Stimulated activated naive CD8-positive, alpha-beta T cell treated with anti-CD3 and anti-CD28 coated beads, Interleukin-15, Interleukin-2, amounts not matched to agents 100 U/mL and 50 U/mL, for 24 hours (primary cell): Measurements from ENCODE around the gene C1orf74.

Experiments used
- ATAC-seq: fragments of 150-1000 bp; cut with Tn5 transposase; one replicate; pipeline ENCODE4 v1.10.0; 2021
- DNase-seq: peaks from one replicate; pipeline ENCODE4 v3.0.0; 2021

C1orf74 gene

DNA sequence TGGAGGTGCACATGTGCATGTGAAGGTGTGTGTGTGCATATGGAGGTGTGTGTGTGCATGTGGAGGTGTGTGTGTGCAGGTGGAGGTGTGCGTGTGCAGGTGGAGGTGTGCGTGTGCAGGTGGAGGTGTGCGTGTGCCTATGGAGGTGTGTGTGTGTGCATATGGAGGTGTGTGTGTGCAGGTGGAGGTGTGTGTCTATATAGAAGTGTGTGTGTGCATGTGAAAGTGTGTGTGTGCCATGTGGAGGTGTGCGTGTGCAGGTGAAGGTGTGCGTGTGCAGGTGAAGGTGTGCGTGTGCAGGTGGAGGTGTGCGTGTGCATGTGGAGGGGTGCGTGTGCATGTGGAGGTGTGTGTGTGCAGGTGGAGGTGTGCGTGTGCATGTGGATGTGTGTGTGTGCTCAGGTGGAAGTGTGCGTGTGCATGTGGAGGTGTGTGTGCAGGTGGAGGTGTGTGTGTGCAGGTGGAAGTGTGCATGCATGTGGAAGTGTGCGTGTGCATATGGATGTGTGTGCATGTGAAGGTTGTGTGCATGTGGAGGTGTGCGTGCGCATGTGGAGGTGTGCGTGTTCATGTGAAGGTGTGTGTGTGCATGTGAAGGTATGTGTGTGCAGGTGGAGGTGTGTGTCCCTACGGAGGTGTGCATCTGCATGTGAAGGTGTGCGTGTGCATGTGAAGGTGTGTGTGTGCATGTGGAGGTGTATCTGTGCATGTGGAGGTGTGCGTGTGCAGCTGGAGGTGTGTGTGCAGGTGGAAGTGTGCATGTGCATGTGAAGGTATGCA lies 13.5 kb downstream of the C1orf74 start:
- DNase-seq = no peak
- no peak for ATAC-seq

DNA sequence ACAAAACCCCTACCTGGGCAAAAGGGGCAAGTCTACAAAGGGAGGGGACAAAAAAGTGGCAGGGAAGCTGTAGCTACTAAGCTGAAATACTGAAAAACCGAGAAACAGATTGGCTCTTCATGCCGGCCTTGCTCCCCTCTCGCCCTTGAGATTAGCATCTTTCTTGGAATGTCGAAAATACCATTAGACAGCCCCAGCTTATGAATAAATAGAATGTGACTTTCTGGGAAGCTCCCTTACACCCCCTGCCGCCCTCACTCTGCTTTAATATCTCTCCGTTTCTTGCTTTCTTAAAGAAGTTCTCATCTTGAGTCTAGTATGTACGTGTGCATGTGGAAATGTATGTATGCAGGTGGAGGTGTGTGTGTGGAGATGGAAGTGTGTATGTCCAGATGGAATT lies 14.4 kb downstream of the C1orf74 start:
- DNase-seq (no peak), ATAC-seq (no peak)

DNA sequence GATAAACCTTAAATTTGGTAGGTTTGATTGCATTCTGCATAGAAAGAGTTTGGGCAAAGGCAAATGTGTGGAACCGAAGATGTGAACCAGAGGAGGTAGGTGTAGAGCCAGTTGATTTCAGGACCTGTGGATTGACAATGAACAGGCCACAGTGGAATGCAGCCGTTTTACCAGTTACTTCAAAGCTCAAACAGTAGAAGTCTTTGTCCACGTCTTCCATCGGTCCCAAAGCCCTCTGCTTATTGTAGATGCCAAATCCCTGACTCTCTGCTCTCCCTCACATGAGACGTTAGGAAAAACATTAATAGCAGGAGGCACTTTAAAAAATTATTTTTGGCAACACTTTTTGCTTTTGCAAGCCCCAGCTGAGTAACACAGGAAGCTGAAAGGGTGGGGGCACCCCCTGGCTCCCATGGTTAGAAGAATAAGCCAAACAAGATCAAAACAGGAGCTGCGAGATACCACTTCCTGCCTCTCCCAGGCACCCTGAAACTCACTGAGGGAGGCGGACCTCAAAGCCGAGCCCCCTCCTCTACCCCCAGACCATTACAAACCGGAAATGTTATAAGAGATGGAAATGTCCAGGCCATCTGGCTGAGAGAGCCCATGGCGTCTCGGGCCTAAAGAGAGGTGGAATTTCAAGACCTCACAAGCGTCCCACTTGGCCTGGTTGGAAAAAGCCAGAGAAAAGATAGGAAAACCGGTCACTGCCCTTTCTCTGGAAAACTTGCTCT lies 15.0 kb downstream of the C1orf74 start:
- ATAC-seq (peak; percentile 75), DNase-seq (peak; percentile 77)

DNA sequence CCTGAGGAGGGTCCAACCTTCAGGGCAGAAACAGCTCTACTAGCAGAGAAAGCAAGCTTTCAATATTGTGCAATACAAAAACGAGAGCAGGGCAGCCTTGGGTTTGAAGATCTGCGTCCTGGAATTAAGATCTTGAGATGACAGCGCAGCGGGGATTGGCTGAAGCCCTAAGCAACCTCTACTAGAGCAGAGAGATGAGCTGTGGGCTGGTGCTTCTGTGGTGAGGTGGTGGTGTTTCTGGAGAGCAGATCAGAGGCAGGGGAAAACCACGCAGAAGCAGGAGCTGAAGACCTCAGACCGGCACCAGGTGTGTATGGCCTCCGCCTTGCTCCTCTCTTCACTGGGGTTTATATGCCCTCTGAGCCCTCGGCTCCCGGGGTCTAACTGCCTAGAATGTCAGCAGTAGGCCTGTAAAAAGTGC lies 16.0 kb downstream of the C1orf74 start:
- peak; percentile 81 for DNase-seq
- ATAC-seq = peak; percentile 85

DNA sequence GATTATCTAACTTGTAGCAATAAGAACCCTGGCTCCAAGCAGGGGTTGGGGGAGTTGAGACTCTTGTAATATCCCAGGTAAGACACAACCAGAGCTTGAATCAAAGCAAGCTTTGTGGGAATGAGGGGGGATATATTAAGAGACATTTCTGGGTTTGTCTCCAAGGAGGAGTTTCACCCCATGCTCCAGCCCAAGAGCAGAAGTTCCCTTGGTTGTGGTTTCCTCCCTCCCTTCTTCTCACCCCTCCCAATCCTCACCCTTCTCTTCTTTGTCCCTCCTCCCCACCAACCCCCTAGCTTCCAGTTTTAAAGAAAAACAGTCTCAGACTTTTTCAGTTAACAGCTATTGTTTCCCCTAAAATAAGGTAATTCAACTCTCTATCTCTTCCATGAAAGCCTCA lies 16.7 kb downstream of the C1orf74 start:
- no peak for DNase-seq
- ATAC-seq = no peak

DNA sequence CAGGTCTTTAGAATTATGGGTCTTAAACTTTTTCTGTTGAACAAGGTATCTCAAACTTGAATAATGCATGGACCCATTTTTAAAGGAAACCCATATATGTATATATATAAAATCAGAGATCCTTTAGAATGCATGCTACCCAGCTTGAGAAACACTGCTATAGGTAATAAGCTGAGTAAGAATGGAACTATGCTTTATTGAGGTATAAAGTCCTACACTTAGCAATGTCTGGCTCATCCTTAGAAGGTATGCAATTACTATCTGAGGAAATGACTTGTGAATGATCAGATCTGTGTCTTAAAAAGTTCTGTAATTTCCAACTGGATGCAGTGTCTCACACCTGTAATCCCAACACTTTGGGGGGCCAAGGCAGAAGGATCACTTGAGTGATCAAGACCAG lies 17.3 kb downstream of the C1orf74 start:
- ATAC-seq (no peak), DNase-seq (no peak)

DNA sequence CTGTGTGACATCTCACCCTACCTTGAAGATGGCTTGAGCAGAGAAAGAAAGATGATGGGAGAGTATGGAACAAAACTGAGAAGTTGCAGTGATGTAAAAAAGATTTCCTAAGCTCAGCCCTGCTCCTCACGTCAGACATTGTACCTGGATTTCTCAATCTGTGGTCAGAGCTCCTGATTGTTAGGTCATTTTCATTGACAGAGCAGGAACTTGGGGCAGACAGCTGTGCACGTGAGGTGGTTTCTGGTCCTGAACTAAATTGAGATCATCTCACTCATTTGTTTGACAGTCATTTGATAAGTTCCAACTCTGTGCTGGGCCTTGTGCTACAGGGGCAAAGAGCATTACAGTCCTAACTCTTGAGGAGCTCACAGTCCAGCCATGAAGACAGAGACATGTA lies 18.3 kb downstream of the C1orf74 start:
- DNase-seq (no peak), ATAC-seq (no peak)

DNA sequence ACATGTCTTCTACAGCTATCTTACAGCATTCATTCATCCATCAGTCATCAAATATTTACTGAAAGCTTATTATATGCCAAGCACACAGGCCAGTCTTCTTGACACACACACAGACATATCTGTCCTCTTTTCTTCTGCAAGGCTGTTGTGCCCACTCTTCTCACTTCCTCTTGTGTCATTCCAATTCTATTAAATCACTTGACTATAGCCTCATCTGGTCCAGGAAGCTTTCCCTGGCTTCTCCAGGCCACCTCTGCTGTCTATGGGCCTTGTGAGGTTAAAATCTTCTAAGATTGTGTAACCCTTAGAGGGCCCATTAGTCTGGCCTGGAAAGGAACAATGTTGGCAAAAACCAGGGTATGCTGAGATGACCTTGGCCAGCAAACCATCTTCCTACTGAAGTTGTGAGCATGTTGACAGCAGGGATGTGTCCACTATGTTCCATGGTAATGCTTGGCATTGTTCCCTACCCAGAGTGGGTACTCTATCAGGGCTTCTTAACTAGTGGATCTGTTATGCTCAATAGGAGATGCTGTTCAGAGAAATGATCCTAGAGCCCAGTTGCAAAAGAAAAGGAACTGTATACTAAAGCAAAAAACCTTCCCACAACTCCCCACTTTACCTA lies 23.2 kb downstream of the C1orf74 start:
- no peak for ATAC-seq
- no peak for DNase-seq

DNA sequence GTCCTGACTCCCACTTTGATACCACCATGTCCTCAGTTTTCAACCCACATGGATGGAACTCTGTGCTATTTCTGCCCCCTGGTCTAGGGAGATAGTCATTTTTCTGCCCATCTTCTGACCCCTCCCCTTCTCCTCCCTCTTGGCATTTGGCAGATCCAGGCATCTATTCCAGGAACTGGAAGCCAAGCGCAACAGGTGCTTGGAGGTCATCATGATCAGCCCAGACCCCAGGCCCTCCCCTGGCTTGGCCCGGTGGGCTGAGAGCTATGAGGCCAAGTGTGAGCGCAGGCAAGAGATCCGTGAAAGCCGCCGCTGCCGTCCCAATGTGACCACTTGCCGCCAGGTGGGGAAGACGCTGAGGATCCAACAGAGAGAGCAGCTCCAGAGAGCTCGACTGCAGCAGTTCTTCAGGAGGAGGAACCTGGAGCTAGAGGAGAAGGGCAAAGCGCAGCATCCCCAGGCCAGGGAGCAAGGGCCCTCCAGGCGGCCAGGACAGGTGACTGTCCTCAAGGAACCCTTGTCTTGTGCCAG lies 24.5 kb downstream of the C1orf74 start:
- no peak for ATAC-seq

DNA sequence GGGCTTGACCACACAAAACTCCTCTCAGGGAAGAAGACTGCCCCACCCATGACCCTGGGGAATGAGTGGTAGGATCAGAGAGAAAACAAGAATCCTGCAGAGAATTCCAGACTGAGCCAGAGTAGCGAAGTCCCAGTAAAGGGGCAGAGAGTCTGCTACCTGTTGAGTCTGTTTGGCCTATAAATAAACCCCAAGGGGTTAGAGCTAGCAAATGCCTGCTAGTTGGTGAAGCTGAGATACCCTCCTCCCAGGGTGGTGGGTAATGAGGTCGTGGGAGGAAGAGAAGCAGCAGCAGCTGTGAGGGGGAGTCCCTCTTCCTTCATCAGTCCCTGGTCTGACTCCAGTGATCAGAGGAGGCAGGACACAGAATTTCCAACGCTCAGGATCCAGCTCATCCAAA lies 26.0 kb downstream of the C1orf74 start:
- ATAC-seq (no peak), DNase-seq (no peak)

More for the DNA sequence above, 24.5 kb downstream of the C1orf74 start:
- DNase-seq = no peak

DNA sequence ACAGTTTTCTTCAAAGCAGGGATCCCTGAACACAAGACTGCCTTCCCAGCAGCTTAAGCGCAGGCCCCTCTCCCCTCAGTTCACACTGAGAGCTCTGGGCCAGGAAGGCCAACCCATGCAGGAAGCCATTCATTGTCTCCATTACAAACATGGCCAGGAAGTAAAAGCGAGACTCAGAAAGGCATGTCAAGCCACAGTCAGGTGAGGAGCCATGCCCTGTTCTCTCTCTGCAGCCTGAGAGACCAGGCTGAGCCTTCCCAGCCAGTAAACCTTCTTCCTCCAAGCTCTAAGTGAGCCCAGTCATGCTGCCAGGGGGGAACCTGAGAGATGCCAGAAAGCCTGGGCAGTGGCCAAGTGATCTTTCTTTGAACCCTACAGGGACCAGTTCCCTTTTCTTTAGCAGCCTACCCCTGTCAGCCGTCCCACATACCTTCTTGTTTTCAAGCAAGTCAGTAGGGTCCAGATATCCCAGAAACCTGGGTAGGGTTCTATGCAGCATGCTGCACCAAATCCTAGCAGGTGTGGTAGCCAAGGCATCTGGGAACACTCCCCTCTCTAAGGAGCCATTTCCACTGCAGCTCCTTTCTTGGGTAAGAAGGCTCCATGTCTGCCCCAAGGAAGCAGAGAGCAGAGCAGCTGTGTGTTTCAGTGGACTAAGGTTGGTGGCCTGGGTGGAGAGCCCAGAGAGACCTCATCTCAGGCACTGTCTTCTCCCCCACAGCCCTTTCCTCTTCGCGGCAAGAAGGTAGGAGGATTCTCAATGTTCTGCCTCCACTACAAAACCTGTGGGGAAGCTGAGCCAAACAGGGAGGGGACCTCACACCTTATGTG lies 27.5 kb downstream of the C1orf74 start:
- peak; percentile 49 for DNase-seq
- ATAC-seq = peak; percentile 30

DNA sequence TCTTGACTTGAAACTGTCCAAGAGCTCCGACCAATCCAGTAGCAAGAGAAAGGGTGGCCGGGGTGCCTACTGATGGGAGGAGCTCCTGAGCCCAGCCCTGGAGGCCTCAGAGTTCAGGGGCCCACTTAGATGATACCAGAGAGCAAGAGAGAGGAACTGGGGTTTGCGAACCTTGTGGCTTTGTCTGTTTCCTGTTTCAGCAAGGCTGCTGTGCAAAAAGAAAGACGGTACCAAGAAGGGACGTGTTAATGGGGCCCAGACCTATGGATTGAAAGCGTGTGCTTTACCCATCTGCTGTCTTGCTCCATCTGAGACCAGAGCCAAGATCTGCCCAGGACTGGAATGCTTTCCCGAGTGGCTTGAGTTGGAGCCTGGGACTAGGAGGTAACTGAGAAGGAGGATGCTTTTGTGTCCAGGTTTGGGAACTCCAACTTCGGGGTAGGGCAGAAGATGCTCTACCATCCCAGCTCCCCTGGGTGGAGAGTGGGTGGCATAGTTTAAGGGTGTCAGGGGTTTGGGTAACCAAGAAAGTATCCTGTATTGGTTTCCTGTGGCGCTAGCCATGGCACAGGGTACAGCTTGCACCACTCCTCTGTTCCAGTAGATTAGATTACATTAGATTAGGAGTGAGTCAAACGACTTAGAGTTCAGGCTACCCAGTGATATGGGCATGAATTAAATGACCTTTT lies 28.3 kb downstream of the C1orf74 start, which contains the start of gene TRAF3IP3:
TSS of gene TRAF3IP3 (plus strand) at position 128 of the 689 bp plus-strand sequence. CDS start 3,987 bp downstream, outside the sequence.
- ATAC-seq = peak; percentile 83

DNA sequence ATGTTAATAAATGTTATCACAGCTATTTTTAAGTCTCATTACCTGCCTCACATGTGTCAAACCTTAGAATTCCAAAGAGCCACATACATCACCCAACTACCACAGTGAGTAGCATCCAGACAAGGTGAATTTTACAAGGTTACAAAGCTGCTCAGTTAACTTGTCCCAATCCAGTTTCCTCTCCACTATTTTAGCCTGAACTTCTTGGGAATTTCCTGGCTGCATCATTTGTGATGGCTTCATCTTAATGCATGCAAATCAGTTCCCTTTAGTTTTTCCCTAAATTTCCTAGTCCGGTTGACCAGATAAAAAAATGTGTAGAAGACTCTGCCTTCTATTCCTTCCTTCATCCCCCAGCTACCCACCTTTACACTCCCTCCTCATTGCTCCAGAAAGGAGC lies 29.1 kb downstream of the C1orf74 start:
- no peak for DNase-seq
- ATAC-seq = no peak

More for the DNA sequence above, 28.3 kb downstream of the C1orf74 start, which contains the start of gene TRAF3IP3:
- DNase-seq = peak; percentile 81

DNA sequence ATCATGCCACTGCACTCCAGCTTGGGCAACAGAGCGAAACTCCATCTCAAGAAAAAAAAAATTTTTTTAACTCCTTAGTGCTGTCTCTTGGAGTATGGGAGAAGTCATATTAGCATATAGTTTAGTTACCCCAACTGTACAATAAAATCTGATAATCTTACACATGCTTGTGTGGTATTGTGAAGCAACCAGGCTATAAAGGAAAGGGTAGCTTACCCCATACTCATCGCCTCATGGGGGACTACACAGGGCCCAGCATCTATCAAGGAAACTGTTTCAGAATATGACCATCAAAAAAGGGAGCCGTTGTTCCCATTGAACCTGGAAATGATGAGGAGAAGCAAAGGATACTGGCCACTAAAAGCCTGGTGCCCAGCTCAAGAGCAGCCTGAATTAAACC lies 31.5 kb downstream of the C1orf74 start:
- ATAC-seq = no peak
- DNase-seq = no peak

DNA sequence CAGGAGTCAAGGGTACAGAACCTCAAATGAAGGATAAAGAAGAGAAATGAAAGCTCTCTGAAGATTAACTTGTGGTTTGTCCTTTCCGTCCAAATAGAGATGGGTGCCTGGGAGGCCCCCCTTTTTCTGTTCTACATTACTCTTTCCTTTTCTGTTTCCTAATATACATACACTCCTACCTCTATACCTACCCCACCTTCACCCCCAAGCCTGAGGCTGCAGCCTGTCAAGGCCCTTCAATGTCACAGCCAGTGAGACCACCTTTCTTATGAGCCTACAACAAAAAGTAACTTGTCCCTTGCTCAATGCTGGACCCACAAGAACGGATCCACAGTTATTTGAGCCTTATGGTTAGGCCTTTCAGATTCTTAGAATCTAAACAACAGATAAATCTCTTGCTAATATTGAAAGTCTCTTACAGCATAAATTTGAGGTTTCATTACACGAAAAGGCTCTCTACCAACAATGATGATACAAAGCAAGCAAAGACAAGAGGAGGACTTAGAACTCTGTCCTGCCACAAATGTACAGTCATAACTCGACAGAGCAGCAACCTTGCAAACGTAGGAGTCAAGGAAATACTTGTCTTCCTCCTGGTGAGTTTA lies 32.6 kb downstream of the C1orf74 start:
- DNase-seq (peak; percentile 43), ATAC-seq (peak; percentile 51)

DNA sequence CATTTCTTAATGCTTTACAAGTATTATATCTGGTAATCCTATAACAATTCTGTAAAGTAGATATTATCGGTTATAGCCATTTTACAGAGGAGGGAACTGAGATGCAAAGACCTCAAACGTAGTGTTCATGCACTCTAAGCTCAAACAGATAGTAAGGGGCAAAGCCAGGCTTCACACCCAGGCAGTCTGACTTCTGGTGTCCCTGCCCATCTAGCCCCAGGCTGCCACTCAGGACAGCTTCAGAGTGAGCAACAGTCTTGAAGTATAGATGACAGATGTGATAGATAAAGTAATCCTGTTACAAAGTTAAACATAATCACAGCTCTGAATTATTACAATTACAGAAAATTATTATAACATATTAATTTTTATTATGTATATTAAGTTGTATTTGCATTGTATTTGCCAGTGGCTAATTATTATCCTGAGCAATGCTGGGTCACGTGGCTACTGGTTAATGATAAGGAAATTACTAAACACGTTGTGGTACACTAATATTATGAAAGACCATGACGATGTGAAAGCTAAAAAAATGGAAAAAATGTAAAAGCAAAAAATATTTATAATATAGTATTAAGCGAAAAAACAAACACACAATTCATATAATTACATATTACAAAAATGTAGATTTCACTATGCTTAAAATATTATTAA lies 34.6 kb downstream of the C1orf74 start:
- no peak for DNase-seq
- ATAC-seq = no peak

DNA sequence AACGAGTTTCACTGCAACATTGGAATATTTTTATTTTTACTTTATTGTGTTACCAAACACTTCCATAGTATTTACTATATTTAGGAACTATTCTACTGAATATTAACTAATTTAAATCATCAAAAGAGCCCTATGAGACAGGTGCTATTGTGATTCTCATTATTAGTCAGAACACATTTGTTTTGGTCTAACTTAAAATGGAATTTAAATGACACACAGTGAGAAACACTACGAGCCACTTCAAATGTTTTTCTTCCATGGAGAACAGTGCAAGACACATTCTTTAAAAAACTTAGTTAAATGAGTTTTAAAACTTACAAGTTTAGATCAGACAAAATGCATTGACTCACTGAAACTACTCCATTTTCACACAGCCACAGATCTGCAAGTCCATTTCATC lies 35.2 kb downstream of the C1orf74 start:
- no peak for ATAC-seq
- no peak for DNase-seq

DNA sequence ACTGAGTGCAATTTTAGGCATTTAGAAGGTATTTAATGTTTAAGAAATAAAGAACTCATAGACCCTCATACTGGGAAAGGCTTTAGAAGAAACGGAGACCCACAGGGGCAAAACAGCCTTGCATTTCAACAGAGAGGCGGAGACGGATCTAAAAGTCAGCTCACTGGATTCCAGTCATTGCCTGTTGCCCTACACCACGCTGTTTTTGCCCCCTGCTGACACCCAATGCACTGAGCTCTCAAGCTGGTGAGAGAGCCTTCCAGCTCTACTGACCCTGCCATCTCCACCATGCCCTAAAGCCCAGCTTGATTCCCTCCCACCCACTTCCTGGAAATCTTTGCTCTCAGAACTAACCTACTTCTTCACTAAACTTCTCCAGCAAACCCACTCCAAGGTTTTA lies 35.7 kb downstream of the C1orf74 start:
- no peak for ATAC-seq

DNA sequence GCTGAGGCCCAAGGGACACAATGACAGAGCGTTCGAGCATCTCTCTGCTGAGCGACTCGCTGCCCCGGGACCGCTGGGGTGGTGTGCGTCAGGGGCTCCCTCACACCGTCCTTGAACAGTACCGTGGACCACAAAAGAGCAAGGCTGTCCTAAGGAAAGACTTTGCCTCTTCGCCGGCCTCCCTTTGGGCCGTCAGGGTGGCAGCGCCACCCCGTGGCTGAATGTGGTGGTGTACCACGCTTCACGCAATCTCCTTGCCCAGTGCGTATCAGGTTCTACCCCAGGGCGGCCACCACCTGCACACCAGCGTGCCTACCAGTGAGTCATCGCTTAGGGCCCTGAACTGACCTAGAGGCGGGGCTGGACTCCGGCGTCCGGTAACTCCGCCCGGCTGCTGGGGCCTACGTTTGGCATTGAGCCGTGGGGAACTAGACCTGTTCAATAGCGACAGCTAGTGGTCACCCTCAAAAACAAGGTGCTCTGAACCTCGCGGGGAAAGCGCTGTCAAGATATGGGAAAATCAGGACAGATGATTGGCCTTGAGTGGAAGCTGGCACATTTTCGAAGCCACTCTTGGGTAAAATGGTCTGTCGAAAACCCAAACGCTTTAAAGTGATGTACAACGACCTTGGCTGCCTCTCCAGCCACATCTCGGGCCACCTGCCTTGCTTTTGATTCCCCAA lies 36.6 kb downstream of the C1orf74 start:
- DNase-seq = peak; percentile 94
- ATAC-seq = peak; percentile 86

More for the DNA sequence above, 35.7 kb downstream of the C1orf74 start:
- DNase-seq = no peak
